ENCODE results near the gene STXBP6.
"Not testable (repeated sequence)": the region's sequence is repeated elsewhere in the genome, so short reads cannot be mapped to it uniquely, and the experiment has no call there.

STXBP6 gene

DNA sequence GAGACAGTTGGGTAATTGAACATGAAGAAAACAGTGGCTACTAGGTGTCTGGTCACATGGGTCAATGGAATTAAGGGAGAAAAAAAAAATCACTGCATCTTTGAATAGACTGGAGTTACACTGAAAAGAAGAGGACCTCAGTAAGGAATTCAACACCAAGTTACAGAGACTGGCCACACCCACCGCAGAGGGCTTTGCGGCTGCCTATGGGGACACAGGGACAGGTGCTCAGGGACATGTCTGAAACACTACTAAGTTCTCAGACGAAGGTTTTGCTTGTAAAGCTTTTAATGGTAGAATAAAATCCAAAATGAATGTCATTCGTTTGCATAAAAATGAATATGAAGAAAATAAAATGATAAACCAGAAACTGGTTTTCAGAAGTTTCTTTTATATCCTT, 93.8 kb downstream of the STXBP6 start:
- no peak for DNase-seq (ENCODE audit: low read depth, low spot score)

DNA sequence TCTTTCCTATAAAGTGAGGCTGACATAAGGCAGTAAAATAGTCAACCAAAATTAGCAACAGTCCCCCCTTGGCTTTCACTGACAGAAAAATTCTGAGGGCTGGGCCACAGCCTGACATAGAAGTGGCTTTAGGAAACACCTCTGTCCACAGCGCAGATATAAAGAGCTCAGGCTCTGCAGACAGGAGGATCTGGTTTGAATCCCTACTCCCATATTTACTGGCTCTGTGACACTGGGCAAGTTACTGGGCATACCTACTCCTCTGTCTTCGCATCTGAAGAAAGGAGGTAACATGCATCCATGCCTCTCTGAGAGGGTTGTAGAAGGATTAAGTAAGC, 95.3 kb downstream of the STXBP6 start:
- no peak for DNase-seq (ENCODE audit: low read depth, low spot score)

DNA sequence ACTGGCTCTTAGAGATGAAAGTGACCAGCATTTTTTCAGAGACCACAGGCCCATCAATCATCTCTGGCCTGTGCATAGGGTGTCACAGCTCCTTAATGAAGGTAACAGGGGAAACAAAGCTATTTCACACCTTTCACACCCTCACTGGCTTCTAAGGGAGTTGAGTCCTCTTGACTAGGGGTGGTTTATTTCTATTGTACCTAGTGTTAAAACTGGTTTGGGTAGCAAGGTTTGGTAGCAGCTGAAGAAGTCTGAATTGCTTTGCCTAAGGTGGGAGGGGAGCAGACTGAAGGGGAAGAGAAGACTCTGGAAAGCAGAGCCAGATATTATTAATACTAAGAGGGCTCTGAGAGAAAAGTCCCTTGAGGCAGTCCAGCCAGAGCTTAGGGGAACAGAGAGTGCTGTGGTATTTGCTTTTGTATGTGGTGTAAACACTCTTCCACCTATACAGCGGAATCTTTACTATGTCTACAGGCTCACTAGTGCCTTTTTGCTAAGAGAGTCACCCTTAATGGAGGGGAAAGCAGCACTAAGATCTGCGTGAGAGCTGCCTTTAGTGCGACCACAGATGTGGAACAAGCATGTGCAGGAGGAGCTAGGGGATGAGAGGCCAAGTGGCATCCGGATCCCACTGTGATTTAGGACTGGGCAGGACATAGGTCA, 95.8 kb downstream of the STXBP6 start:
- no peak for DNase-seq (ENCODE audit: low read depth, low spot score)

DNA sequence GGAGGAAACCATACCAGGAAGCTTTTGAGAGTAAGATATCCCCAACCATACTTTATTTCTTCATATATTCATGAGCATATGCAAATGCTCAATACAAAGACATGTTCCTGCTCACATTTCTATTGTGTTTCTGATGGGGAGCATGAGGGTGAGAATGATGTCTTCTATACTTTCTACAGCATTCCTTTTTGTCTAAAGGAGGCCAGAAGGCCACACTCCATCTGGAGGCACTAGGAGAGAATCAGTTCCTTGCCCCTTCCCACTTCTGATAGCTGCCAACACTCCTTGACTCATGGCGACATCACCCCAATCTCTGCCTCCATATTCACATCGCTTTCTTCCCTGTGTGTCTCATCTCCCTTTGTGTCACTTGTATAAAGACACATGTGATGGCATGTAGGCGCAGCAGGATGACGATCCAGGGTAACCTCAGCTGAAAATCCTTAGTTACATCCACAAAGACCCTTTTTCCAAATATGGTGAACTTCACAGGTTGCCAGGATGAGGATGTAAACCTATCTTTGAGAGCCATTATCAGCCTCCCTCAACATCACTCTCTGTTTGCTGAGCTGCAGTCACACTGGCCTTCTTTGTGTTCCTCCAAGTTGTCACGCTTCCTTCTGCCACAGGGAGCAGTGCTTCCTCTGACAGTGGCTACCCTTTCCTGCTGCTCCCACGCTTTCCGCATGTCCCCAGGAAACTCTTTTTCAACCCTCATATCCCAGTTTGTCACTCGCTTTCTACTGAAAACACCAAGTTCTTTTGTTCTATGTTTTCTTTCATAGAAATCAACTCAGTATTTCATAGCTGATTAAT, 96.9 kb downstream of the STXBP6 start:
- DNase-seq (ENCODE audit: low read depth, low spot score), result no peak

DNA sequence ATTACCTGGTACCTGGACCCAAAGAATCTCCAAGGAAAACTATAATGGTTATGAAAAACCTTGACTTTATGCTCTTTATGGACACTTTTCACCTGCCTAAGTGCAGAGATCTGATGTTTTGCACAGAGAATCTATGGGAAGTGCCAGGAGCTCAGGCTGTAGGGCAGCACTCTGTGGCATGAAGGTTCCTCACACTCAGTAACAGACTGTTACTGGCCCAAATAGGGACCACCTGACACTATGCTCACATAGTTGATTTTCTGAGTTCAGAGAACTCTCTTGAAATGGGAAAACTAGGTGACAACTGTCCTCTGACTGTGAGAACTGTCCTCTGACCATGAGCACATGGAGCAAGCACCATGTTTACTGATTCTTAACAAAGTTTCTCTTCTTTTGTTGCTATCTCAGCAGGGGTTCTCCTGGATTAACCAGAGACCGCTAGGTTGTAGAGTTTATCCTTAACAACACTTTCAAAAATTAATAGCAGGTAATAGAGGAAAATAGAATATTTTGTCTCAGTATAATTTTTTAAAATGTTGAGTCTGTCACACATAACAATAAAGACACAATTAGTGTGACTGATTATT, 101.6 kb downstream of the STXBP6 start:
- no peak for DNase-seq (ENCODE audit: low read depth, low spot score)

DNA sequence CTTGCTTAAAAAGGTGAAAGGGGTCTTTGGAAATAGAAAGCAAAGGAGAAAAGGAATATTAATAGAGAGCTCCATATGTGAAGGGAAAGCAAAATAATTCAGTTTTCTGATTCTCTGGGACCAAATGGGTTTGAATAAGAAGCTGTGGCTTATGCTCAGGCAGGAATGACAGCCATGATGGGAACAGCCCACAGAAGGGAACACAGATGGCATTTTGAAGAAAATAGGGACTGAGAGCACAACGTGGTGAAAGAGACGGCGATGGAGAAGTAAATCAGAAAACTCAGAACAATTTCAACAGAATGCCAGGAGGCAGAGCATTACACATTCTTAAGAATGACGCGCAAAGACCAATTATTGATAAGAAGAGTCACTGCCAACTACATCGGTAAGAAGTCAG, 102.8 kb downstream of the STXBP6 start:
- no peak for DNase-seq (ENCODE audit: low read depth, low spot score)

DNA sequence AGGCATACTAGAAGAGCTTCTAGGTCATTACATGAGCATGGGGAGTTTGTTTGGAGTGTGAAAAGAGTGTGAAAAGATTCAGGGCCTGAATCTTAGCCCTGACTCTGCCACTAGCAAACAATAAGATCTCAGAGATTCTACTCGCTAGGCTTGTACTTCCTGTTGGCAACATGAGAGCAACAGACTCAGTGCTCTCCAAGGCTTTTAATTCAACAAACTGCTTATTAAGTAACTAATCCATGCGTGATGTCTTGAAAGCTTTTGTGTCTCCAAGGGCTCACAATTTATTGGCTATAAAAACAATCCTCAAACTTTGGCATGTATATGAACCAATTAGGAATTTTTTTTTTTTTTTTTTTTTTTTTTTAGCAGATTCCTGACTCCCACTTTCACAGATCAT, 105.1 kb downstream of the STXBP6 start:
- no peak for DNase-seq (ENCODE audit: low read depth, low spot score)

DNA sequence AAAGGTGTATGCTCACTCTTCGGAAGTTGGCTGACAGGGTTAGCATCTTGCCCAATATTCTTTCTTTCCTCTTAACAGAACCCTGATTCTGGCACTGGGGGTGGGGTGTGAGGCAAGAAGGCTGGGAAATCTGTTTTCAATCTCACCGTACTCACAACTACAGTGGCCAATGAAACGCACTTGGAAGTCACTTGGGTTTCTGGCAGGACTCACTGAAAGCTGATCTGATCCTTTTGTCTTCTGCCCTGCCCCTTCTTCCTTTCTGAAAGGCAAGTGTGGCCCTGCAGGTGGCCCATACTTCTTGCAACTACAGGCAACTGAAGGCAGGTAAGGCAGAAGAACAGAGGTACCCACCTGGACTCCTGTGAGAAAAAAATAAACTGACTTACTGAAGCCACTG, 106.9 kb downstream of the STXBP6 start:
- DNase-seq (ENCODE audit: low read depth, low spot score), result no peak

DNA sequence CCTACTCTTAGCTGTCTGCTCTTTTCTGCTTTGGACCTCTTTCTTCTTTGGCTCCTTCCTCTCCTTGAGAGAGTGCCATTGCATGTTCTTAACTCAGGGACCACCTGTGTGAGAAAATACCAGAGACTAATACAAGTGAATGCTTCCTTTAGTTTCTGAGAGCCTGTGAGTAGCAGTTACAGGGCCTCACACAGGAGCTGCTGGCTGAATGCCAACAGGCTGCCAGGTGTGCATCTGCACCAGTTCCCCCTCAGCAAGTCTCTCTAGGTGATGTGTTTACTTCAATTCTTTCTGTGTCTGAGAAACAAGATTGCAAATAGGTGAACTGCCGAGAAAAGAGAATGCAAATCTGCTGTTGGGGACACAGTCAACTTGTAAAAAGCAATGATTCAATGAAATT, 108.2 kb downstream of the STXBP6 start:
- no peak for DNase-seq (ENCODE audit: low read depth, low spot score)

DNA sequence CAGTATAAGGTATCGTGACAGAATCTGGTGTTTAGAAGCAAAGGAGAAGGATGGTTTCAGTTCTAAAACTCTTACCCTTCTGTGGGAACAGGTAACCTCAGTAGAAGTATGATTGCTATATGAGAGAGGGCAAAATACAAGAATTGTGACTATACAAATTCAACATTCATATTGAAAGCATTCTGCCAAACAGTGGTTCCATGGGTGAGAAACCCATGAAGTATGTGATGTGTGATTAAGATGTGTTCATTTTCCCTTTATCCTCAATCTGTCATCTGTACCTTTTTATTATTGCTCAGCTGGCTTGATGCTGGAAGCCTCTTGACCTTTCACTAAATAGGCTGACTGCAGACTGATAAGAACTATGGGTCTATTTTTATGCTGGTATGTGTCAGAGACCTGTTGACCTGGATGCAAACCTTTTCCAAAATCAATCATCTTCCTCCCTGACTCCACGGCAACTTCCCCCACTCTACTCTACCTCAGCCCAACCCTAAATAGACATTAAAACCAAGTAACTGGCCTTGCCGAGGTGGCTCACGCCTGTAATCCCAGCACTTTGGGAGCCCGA, 109.6 kb downstream of the STXBP6 start:
- DNase-seq (ENCODE audit: low read depth, low spot score), result no peak

DNA sequence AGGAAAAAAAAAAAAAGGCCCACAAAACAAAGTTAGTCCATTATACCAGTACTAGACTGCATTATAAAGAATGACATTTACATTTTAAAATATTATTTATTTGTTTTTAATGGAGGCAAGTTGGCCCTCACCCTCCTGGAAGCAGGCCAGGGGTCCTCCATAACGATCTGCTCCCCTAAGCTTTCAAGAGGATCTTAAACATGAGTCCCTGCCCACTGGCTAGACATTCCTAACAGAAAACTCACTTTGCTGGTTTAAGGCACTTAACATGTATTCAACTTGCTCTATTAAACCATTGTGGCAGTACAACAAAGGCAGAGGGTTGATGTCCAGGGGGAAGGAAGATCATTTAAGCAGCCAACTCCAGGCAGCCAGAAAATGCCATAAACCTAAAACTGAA, 111.4 kb downstream of the STXBP6 start:
- no peak for DNase-seq (ENCODE audit: low read depth, low spot score)

DNA sequence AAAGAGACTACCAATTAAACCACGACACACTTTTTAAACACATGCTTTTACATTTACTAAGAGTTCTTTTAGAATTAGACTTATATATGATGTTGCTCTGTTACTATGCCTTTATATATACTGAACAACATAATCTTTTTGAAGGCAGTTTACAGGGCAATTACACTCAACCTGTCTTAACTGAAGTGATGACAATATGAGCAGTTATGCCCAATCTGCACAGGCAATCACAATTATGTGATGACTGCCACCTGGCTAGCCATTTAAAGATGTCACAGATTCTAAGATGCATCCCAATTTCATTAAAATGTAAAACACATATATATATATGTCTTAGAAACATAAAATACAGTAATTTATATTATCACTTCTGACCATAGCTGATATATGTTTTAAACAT, 112.6 kb downstream of the STXBP6 start:
- DNase-seq (ENCODE audit: low read depth, low spot score), result no peak

DNA sequence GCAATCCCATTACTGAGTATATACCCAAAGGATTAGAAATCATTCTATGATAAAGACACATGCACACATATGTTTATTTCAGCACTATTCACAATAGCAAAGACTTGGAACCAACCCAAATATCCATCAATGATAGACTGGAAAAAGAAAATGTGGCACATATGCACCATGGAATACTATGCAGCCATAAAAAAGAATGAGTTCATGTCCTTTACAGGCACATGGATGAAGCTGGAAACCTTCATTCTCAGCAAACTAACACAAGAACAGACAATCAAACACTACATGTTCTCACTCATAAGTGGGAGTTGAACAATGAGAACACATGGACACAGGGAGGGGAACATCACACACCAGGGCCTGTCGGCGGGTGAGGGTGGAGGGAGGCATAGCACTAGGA, 113.2 kb downstream of the STXBP6 start:
- not testable (repeated sequence) for DNase-seq (ENCODE audit: low read depth, low spot score)

DNA sequence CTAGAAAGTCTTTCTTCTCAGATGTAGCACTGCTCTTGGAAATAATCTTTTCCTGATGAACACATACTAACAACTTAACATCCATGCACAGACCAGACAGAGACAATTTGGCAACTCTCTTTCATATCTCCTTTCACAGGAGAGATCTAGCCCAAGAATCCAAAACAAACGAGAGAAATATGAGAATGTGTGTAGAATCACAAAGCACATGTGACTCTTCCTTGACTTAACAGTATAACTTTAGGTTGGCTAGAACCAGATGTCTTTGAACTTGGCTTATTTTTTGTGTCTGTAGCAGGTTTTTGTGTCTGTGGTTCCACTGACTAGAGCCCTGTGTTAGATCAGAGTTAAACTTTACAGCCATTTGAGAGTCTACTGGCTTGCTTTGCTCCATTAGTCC, 114.2 kb downstream of the STXBP6 start:
- no peak for DNase-seq (ENCODE audit: low read depth, low spot score)

DNA sequence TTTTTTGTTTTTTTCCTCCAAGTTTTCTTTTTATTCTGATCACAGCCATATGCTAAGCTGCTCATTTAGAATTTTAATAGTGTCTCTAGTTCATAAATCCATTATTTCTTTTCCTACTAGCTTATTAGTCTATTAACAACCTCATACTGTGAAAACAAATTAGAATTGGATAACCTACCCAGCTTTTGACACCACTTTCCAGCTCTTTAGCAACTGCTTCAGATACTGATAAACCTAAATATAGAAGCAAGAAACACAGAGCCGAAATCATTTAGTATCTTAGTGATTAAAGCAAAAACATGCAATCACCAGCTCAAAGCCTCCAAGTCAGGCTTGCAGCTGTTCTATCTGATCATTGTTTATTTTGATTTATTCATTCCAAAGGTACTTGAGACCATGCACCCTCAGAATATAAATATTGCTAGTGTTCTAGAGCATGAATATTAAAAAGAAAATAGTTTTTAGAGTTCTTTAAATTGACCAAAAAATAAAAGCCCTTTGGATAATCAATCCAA, 121.5 kb downstream of the STXBP6 start:
- DNase-seq (ENCODE audit: low read depth, low spot score), result no peak

DNA sequence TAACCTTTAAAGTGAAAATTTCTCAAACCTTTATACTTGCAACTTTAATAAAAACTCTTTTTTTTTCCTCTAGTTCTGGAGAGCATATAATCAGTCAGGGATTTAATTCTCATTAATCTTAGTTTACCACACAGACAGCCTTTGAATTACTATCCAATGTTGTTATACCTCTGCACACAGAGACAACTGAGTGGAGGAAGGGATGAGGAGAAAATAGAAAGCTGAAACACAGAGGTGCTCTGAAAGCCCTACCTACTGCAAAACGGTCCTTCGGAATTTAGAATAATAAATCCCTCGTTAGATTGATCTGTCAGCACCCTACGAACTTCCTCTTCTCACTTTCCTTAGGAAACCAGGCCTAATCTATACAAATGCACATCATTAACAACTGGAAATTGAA, 122.1 kb downstream of the STXBP6 start:
- DNase-seq (ENCODE audit: low read depth, low spot score), result no peak

DNA sequence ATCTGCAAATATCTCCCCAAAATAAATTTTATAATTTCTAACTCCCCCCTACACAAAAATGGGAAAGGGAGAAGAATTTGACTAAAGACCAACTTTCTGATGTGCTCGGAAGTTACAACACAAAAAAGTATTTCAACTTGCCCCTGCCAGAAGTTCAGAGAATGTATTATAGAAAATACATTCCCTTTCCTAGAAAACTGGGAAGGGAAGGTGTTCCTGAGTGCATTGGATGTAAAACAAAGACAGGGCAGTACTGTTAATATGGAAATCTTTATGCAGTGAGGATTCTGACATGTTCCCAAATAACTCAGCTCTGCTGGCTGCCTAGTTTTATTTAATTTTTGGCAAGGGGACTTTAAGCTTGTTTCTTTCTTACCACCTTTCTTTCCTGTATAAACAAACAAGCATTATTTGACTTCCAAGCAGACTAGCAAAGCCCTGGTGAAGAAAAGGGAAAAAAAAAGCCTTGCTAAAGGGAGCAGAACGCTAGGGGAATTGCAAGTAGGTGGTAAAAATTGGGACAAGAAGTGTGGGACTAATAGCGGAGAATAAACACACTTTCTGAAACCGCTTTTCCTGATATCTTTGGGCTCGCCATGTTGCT, 124.1 kb downstream of the STXBP6 start:
- DNase-seq (ENCODE audit: low read depth, low spot score), result no peak

DNA sequence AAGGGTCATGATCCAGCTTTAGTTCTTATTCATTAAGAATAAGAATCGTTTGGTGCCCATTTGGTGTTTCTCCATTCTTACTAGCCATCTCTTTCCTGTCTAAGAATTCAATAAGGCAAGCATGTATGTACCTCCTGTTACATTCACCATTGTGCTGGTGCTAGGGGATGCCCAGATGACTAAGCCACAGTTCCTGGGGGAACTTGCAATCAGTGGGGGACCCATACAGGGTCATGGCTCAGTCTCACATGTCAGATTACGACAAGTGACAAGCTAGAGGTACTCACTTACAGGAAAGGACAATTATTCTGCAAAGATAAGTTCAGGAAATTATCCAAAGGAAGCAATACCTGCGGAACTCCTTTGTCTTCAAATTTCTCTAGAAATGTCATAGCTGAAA, 125.4 kb downstream of the STXBP6 start:
- no peak for DNase-seq (ENCODE audit: low read depth, low spot score)

DNA sequence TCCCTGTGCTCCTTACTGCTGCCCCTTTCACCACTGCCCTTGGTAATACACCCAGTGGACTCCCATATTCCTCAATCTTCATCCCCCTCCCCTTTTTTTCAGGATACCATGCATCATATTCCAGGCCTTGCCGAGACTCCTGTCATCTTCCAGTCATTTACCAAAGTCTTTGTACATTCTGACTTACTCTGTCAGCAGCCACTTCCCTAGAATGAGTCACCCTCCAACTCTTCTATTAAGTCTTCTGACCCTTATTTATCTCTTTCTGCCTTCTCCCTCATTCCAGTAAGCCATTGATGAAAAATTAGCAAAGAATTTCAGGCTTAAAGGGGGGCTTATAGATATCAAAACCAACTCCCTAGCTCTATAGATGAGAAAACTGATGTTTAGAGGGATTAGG, 128.0 kb downstream of the STXBP6 start:
- DNase-seq (ENCODE audit: low read depth, low spot score), result no peak

DNA sequence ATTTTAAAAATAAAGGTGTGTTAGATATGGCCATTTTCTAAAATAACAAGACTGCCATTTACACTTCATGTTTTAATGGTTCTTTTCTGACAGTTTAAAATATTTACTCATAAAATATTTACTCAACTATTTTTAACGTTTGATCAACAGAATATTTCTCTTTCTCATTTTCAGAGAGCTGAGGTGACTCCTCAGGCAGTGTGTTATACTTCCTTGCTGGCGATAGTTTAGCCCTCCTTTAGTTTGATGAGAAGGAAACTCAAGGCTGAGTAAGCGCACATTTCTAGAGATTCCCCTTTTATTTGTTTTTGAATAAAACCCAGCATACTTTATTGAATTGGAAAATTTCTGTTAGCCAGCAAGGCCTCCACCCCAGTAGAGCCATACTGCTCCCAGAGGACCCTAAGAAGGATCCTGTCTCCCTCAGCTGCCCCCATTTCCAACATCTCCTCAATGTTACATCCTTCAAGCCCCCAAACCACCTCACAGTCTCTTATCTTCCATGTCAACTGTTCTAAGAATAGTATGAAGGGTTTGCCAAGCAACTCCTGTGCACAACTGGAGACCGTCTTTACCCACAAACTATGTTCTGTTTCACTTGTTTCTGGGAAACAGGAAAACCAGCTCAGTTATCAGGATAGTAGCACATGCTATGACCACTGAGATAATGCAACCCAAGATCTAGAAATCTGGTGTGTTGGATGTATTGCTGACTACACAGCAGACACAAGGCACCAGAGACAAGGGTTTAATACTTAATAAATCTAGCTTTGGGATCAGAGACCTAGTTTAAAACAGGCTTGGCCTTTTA, 129.5 kb downstream of the STXBP6 start:
- no peak for DNase-seq (ENCODE audit: low read depth, low spot score)

DNA sequence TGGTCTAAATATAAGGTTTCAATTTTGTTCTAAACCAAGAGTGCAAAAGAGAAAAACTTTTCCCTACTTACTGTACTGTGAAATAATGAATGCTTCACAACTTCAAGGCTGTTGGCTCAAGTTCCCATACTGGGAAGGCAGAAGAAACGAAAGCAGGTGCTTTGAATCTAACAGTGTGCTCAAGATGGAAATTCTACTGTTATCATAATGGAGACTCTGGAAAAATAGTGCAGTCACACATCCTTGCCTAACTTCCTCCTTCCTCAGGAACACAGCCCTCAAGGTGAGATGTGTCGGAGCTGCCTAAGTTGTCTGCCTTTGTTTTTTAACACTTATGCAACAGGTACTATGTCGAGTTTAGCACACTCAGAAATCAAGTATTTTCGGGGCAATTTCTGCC, 131.1 kb downstream of the STXBP6 start:
- DNase-seq (ENCODE audit: low read depth, low spot score), result no peak
